SU-DHL-6 (cell line): ENCODE measurements around the gene TNS1.
"Not testable (repeated sequence)": the region's sequence is repeated elsewhere in the genome, so short reads cannot be mapped to it uniquely, and the experiment has no call there.

Experiments
- H2AFZ ChIP-seq: fragments of 200-600 bp; sonication (generic); 2 replicates; pipeline ENCODE4 v1.6.1; 2014; ENCODE audit warnings: low read depth, mild to moderate bottlenecking, moderate library complexity, mixed read lengths, antibody characterized with exemption, low read length; ENCODE audit not compliant: severe bottlenecking
- H3F3A ChIP-seq: fragments of 200-600 bp; shearing (Covaris generic); 2 replicates; pipeline ENCODE4 v1.6.0; 2016; ENCODE audit warnings: antibody characterized with exemption, mild to moderate bottlenecking; ENCODE audit not compliant: insufficient read depth
- H3K27ac ChIP-seq: fragments of 200-600 bp; sonication (generic); 2 replicates; pipeline ENCODE4 v1.5.1; 2016; ENCODE audit warnings: low read depth, mild to moderate bottlenecking, low read length, moderate library complexity, mixed read lengths
- H3K27me3 ChIP-seq: fragments of 200-600 bp; sonication (generic), shearing (Covaris generic); 2 replicates; pipeline ENCODE4 v1.6.0; 2014; ENCODE audit warnings: mild to moderate bottlenecking, low read length
- H3K36me3 ChIP-seq: fragments of 200-600 bp; sonication (generic); 2 replicates; pipeline ENCODE4 v1.6.1; 2014; ENCODE audit warnings: mild to moderate bottlenecking, low read length, mixed read lengths
- H3K4me2 ChIP-seq: fragments of 300-600, 200-600 bp; shearing (Covaris generic), sonication (generic); 2 replicates; pipeline ENCODE4 v1.6.0; 2014; ENCODE audit warnings: low read length, low read depth, mild to moderate bottlenecking; ENCODE audit not compliant: poor library complexity, severe bottlenecking
- H3K4me3 ChIP-seq: fragments of 200-600 bp; sonication (generic); 2 replicates; pipeline ENCODE4 v1.5.1; 2014; ENCODE audit warnings: antibody characterized with exemption, low read length, mild to moderate bottlenecking, mixed read lengths; ENCODE audit not compliant: insufficient read depth, poor library complexity, severe bottlenecking
- H3K79me2 ChIP-seq: fragments of 200-600 bp; sonication (generic); 2 replicates; pipeline ENCODE4 v1.6.1; 2014; ENCODE audit warnings: mild to moderate bottlenecking, low read length, moderate library complexity; ENCODE audit not compliant: insufficient read depth
- H3K9ac ChIP-seq: fragments of 200-600 bp; sonication (generic); 2 replicates; pipeline ENCODE4 v1.7.0; 2014; ENCODE audit warnings: mild to moderate bottlenecking, low read length
- H3K9me2 ChIP-seq: fragments of 200-600 bp; sonication (generic); replicated peaks from 2 replicates; pipeline ENCODE4 v1.6.1; 2014; ENCODE audit warnings: low read length; ENCODE audit not compliant: insufficient read depth
- H3K9me3 ChIP-seq: fragments of 200-600 bp; sonication (generic); 2 replicates; pipeline ENCODE4 v1.6.1; 2014; ENCODE audit warnings: low read length, mixed read lengths; ENCODE audit not compliant: insufficient read depth
- H4K20me1 ChIP-seq: fragments of 200-600 bp; sonication (generic); 2 replicates; pipeline ENCODE4 v1.6.1; 2014; ENCODE audit warnings: low read depth, mild to moderate bottlenecking, antibody characterized with exemption, low read length, moderate library complexity, mixed read lengths
- EZH2phosphoT487 ChIP-seq: fragments of 200-600 bp; sonication (generic), shearing (Covaris generic); conservative IDR thresholded peaks from 2 replicates; pipeline ENCODE4 v1.6.1; 2018; ENCODE audit warnings: mild to moderate bottlenecking, antibody characterized with exemption, low read length, moderate library complexity, mixed read lengths
- TF ChIP-seq, protein P1 (sequence below): fragments of 200-600 bp; sonication (generic); IDR thresholded peaks from one replicate; pipeline ENCODE4 v1.5.1; 2017; ENCODE audit warnings: antibody characterized with exemption, mild to moderate bottlenecking, low read length, moderate library complexity; ENCODE audit not compliant: insufficient read depth, poor library complexity, severe bottlenecking

Gene TNS1

DNA sequence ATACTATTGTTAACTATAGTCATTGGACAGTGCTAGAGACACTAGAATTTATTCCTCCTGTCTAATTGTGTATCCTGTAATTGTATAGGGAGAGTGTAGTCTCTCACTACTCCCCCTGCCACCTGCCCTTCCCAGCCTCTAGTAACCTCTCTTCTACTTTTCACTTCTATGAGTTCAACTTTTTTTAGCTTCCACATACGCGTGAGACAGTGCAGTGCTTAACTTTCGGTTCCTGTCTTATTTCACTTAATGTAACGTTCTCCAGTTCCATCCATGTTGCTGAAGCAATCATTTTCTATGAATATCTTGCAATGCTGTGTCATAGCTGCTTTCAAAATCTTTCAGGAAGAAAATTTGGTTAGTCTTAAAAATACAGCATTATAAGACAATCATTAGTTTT is 43.4 kb upstream of the TNS1 start:
- H2AFZ ChIP-seq: no peak overlapping the region
- no peaks in the 10 kb centered on the region for H3K27me3 ChIP-seq
- no peaks in the 10 kb centered on the region for H3K9me2 ChIP-seq
- H3K9me3 ChIP-seq: peaks cover 6% of the 10 kb centered on the region; the same call in 1 of the 2 replicates
- no peaks in the 10 kb centered on the region for H4K20me1 ChIP-seq
- no peaks in the 10 kb centered on the region for H3F3A ChIP-seq
- no peaks in the 10 kb centered on the region for H3K36me3 ChIP-seq
- H3K4me3 ChIP-seq: no peak overlapping the region
- no peaks in the 10 kb centered on the region for H3K79me2 ChIP-seq
- TF ChIP-seq, protein P1, sequence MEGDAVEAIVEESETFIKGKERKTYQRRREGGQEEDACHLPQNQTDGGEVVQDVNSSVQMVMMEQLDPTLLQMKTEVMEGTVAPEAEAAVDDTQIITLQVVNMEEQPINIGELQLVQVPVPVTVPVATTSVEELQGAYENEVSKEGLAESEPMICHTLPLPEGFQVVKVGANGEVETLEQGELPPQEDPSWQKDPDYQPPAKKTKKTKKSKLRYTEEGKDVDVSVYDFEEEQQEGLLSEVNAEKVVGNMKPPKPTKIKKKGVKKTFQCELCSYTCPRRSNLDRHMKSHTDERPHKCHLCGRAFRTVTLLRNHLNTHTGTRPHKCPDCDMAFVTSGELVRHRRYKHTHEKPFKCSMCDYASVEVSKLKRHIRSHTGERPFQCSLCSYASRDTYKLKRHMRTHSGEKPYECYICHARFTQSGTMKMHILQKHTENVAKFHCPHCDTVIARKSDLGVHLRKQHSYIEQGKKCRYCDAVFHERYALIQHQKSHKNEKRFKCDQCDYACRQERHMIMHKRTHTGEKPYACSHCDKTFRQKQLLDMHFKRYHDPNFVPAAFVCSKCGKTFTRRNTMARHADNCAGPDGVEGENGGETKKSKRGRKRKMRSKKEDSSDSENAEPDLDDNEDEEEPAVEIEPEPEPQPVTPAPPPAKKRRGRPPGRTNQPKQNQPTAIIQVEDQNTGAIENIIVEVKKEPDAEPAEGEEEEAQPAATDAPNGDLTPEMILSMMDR: no peak
- no peak for TF ChIP-seq EZH2phosphoT487
- H3K9ac ChIP-seq: no peak overlapping the region
- H3K4me2 ChIP-seq: no peak overlapping the region
- no peak overlapping the region for H3K27ac ChIP-seq

DNA sequence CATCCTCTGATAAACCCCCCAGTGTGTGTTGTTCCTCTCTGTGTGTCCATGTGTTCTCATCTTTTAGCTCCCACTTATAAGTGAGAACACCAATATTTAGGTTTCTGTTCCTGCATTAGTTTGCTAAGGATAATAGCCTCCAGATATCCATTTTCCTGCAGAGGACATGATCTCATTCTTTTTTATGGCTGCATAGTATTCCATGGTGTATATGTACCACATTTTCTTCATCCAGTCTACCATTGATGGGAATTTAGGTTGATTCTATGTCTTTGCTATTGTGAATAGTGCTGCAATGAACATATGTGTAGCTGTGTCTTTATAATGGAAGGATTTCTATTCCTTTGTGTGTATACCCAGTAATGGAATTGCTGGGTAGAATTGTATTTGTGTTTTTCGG is 41.8 kb upstream of the TNS1 start:
- H3K9me2 ChIP-seq, H3F3A ChIP-seq, H3K4me3 ChIP-seq, H3K9ac ChIP-seq, H3K9me3 ChIP-seq, H2AFZ ChIP-seq, H4K20me1 ChIP-seq, H3K36me3 ChIP-seq, H3K4me2 ChIP-seq, H3K79me2 ChIP-seq, H3K27me3 ChIP-seq, H3K27ac ChIP-seq: not testable (repeated sequence)

DNA sequence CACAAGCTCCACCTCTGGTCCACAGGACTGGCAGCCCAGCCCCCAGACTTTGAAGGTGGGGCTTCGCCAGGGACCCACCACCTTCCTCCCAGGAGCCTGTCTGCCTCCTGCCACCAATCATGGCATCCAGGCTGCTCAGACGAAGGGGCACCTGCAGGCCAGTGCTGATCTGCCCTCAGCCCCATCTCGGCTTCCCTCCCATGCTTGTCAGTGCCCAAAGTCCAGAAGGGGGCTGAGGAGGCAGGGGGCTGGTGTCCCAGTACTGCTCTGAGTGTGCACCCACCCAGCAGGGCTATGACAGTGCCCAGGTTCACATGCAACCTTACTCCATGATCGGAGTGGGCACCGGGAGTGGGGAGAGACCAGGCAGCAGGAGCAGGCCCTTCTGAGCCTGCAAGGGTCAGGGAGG is 40.9 kb upstream of the TNS1 start:
- Histone ChIP-seq H3K9me3 (peaks cover 6% of the 10 kb centered on the region; the same call in 1 of the 2 replicates), H2AFZ (no peak overlapping the region), H3K36me3 (no peaks in the 10 kb centered on the region), H3K9ac (no peak overlapping the region), H3K27ac (no peak overlapping the region), H3F3A (no peaks in the 10 kb centered on the region), H3K4me3 (no peak overlapping the region), H3K4me2 (no peak overlapping the region), H4K20me1 (no peaks in the 10 kb centered on the region), H3K27me3 (no peaks in the 10 kb centered on the region), H3K79me2 (no peaks in the 10 kb centered on the region), H3K9me2 (no peaks in the 10 kb centered on the region)
- no peak for TF ChIP-seq EZH2phosphoT487

DNA sequence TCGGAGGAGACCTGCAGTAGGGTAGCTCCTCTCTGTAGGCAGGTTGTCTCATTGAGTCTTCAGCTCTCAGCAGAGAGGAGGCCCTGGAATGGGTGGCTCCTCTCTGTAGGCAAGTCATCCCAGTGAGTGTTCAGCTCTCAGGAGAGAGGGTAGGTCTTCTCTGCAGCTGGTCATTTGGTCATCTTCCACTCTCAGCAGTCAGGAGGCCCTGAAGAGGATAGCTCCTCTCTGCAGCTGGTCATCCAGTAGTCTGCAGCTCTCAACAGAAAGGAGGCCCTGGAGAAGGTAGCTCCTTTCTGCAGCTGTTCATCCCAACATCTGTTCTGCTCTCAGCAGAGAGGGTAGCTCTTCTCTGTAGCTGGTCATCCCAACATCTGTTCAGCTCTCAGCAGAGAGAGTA is 40.3 kb upstream of the TNS1 start:
- H3K36me3 ChIP-seq: no peaks in the 10 kb centered on the region
- H3K4me2 ChIP-seq: no peak overlapping the region
- no peak overlapping the region for H3K9ac ChIP-seq
- no peaks in the 10 kb centered on the region for H3F3A ChIP-seq
- no peak overlapping the region for H3K27ac ChIP-seq
- H4K20me1 ChIP-seq: no peaks in the 10 kb centered on the region
- no peaks in the 10 kb centered on the region for H3K27me3 ChIP-seq
- H2AFZ ChIP-seq: no peak overlapping the region
- no peak overlapping the region for H3K4me3 ChIP-seq
- H3K9me2 ChIP-seq: no peaks in the 10 kb centered on the region
- TF ChIP-seq, protein P1: no peak
- no peak for TF ChIP-seq EZH2phosphoT487
- no peaks in the 10 kb centered on the region for H3K79me2 ChIP-seq
- peaks cover 6% of the 10 kb centered on the region; the same call in 1 of the 2 replicates for H3K9me3 ChIP-seq
